GM12874 (cell line): ENCODE results near the gene LIPC.

ENCODE experiments used
- CTCF ChIP-seq: IDR thresholded peaks from 2 replicates; pipeline ENCODE4 v1.5.1; 2011; ENCODE audit warnings: low read depth, mild to moderate bottlenecking, control low read depth, low read length, moderate library complexity; ENCODE audit not compliant: insufficient read depth

LIPC gene

GRCh38 chr15:58457466-58457965 lies 25.7 kb downstream of the LIPC start:
- TF ChIP-seq CTCF: no peak

- no peak for TF ChIP-seq CTCF
Measured at GRCh38 chr15:58458076-58458475, 26.3 kb downstream of the LIPC start.

GRCh38 chr15:58459045-58459444 lies 27.3 kb downstream of the LIPC start:
- TF ChIP-seq CTCF: no peak

GRCh38 chr15:58459560-58459959 lies 27.8 kb downstream of the LIPC start:
- no peak for TF ChIP-seq CTCF

- TF ChIP-seq CTCF: no peak
Measured at GRCh38 chr15:58460116-58460790, 28.5 kb downstream of the LIPC start.

GRCh38 chr15:58460872-58461271 lies 29.1 kb downstream of the LIPC start:
- TF ChIP-seq CTCF: no peak

- no peak for TF ChIP-seq CTCF
Measured at GRCh38 chr15:58462547-58462946, 30.8 kb downstream of the LIPC start.
